Subcutaneous adipose tissue (tissue), 4 donors: ENCODE results near the gene TGFBR3. TPM values are rescaled to one million over a fixed set of nuclear protein-coding genes. Genes with fewer than 3 reads are reported as not detected.

Source experiments
- CTCF ChIP-seq: fragments of 450-650 bp; IDR thresholded peaks from one replicate; pipeline ENCODE4 v1.5.1; 2016; ENCODE audit warnings: low read depth, mild to moderate bottlenecking, control low read depth, antibody characterized with exemption, moderate library complexity
- total RNA-seq, 4 donors: library from RNA; depleted of rRNA; stranded (reverse); fragments of >200 nt; gene quantifications; one replicate each; pipeline ENCODE4 v1.1.0, GENCODE V29; 2016

TGFBR3 gene
- total RNA-seq, 4 donors from 2014 or later: 206 to 374 (median 284) TPM

DNA sequence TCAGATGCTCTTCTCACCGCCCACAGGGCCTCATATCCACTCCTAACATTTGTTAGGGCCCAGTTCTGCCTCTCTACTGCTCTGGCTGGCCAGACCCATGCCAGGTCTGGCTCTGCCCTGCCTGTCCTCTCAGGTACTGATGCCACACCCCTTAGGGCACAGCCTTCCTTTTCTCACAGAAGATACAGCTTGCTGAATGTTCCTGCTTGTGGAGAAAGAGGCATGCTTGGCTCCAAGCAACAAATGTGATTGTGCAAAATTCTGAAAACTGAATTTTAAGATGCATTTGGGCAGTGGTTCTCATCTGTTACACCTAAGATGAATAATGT is 178.1 kb downstream of the TGFBR3 start:
- no peak for TF ChIP-seq CTCF

- no peak for TF ChIP-seq CTCF
Observed at GRCh38 chr1:91707114-91707889, 178.6 kb downstream of the TGFBR3 start.

GRCh38 chr1:91706140-91706957 is 179.6 kb downstream of the TGFBR3 start:
- TF ChIP-seq CTCF: no peak

DNA sequence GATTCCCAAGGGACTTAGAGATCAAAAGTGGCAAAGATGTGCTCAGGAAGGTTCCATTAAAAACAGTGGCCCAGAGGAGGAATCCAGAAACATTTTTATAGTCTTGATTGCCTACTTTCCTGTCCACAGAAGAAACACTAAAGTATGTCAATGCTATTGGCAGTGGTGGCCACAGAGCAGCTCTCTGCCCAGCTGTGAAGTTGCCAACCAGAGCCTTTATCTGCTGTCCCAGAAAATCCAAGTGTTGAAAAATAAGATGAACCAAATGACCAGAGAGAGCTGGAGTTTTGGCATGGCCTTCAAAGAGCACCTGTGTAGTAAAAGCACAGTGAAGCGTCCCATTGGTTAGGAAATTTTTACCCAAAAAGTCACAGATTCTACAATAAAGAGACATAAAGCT is 181.2 kb downstream of the TGFBR3 start:
- no peak for TF ChIP-seq CTCF

GRCh38 chr1:91703095-91703494 is 182.9 kb downstream of the TGFBR3 start:
- TF ChIP-seq CTCF: no peak

- no peak for TF ChIP-seq CTCF
Observed at GRCh38 chr1:91701472-91701869, 184.5 kb downstream of the TGFBR3 start.

- TF ChIP-seq CTCF: no peak
Observed at GRCh38 chr1:91700771-91701471, 185.0 kb downstream of the TGFBR3 start.
